GM23338 (cell line): ENCODE data around the gene KIF4A.

Experiments
- CREB1 ChIP-seq: fragments of 250-450 bp; sonication (Bioruptor Pico); IDR thresholded peaks from 2 replicates; pipeline ENCODE4 v1.5.0; 2020; ENCODE audit warnings: low read depth, mild to moderate bottlenecking, moderate library complexity
- CTCF ChIP-seq, 2 experiments: fragments of 200-600 bp in 1 of 2; sonication (generic) in 1 of 2; conservative IDR thresholded peaks; 2 replicates each; pipeline versions ENCODE4 v1.5.1 to v1.6.1; 2016 to 2017; ENCODE audit warnings: antibody characterized with exemption in 2 of 2, low read depth in 2 of 2, mild to moderate bottlenecking in 2 of 2, moderate library complexity in 1 of 2
- EZH2 ChIP-seq: fragments of 200-600 bp; sonication (generic); IDR thresholded peaks from one replicate; pipeline ENCODE4 v1.8.0; 2017; ENCODE audit warnings: antibody characterized with exemption, mild to moderate bottlenecking, low read depth; ENCODE audit not compliant: unreplicated experiment
- EZH2phosphoT487 ChIP-seq: fragments of 200-600 bp; sonication (generic); IDR thresholded peaks from one replicate; pipeline ENCODE4 v1.8.1; 2018; ENCODE audit warnings: antibody characterized with exemption; ENCODE audit not compliant: unreplicated experiment
- JUNB ChIP-seq: IDR thresholded peaks from one replicate; pipeline ENCODE4 v1.6.1; 2016; ENCODE audit warnings: antibody characterized with exemption; ENCODE audit not compliant: unreplicated experiment
- NANOG ChIP-seq: IDR thresholded peaks from 2 replicates; pipeline ENCODE4 v1.6.1; 2016; ENCODE audit warnings: antibody characterized with exemption, borderline replicate concordance
- POLR2AphosphoS5 ChIP-seq: IDR thresholded peaks from 2 replicates; pipeline ENCODE4 v1.6.1; 2016; ENCODE audit warnings: antibody characterized with exemption, low read depth
- REST ChIP-seq: IDR thresholded peaks from one replicate; pipeline ENCODE4 v1.6.1; 2018; ENCODE audit warnings: antibody characterized with exemption; ENCODE audit not compliant: unreplicated experiment
- ZNF114 ChIP-seq: fragments of 250-450 bp; sonication (Bioruptor Pico); IDR thresholded peaks from 2 replicates; pipeline ENCODE4 v1.5.0; 2020; ENCODE audit warnings: mild to moderate bottlenecking, moderate library complexity
- TF ChIP-seq, protein P1 (sequence below): fragments of 250-450 bp; sonication (Bioruptor Pico); IDR thresholded peaks from 2 replicates; pipeline ENCODE4 v1.5.0; 2020; ENCODE audit warnings: mild to moderate bottlenecking, moderate library complexity
- TF ChIP-seq, protein P2 (sequence below): IDR thresholded peaks from 2 replicates; pipeline ENCODE4 v1.6.1; 2016; ENCODE audit warnings: antibody characterized with exemption

DNA sequence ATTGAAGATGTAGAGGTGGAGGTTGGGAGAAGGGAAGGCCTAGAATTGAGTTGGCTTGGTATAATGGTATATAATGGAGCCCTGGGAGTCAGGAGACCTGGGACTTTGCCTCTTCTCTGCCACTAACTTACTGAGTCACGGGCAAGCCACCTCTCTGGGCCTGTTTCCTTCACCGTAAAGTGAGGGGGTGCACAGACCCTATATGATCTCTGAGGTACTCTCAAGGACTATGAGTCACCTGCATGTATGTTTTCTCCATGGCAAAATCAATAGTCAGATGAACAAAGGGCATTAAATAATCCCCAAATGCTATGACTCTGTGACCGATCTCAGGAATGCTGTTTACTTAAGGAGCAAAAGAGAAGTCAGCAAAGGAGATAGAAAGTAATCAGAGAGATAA, 35.0 kb upstream of the KIF4A start:
- TF ChIP-seq EZH2 (no peak), CTCF (conservative IDR thresholded peaks at IDR 0.05; ENCODE audit: low read depth in 2 of 2) (no peak), EZH2phosphoT487 (no peak), JUNB (no peak), POLR2AphosphoS5 (no peak), REST (no peak), CREB1 (no peak), NANOG (no peak), ZNF114 (CRISPR knock-in tag) (no peak)
- TF ChIP-seq, protein P1, sequence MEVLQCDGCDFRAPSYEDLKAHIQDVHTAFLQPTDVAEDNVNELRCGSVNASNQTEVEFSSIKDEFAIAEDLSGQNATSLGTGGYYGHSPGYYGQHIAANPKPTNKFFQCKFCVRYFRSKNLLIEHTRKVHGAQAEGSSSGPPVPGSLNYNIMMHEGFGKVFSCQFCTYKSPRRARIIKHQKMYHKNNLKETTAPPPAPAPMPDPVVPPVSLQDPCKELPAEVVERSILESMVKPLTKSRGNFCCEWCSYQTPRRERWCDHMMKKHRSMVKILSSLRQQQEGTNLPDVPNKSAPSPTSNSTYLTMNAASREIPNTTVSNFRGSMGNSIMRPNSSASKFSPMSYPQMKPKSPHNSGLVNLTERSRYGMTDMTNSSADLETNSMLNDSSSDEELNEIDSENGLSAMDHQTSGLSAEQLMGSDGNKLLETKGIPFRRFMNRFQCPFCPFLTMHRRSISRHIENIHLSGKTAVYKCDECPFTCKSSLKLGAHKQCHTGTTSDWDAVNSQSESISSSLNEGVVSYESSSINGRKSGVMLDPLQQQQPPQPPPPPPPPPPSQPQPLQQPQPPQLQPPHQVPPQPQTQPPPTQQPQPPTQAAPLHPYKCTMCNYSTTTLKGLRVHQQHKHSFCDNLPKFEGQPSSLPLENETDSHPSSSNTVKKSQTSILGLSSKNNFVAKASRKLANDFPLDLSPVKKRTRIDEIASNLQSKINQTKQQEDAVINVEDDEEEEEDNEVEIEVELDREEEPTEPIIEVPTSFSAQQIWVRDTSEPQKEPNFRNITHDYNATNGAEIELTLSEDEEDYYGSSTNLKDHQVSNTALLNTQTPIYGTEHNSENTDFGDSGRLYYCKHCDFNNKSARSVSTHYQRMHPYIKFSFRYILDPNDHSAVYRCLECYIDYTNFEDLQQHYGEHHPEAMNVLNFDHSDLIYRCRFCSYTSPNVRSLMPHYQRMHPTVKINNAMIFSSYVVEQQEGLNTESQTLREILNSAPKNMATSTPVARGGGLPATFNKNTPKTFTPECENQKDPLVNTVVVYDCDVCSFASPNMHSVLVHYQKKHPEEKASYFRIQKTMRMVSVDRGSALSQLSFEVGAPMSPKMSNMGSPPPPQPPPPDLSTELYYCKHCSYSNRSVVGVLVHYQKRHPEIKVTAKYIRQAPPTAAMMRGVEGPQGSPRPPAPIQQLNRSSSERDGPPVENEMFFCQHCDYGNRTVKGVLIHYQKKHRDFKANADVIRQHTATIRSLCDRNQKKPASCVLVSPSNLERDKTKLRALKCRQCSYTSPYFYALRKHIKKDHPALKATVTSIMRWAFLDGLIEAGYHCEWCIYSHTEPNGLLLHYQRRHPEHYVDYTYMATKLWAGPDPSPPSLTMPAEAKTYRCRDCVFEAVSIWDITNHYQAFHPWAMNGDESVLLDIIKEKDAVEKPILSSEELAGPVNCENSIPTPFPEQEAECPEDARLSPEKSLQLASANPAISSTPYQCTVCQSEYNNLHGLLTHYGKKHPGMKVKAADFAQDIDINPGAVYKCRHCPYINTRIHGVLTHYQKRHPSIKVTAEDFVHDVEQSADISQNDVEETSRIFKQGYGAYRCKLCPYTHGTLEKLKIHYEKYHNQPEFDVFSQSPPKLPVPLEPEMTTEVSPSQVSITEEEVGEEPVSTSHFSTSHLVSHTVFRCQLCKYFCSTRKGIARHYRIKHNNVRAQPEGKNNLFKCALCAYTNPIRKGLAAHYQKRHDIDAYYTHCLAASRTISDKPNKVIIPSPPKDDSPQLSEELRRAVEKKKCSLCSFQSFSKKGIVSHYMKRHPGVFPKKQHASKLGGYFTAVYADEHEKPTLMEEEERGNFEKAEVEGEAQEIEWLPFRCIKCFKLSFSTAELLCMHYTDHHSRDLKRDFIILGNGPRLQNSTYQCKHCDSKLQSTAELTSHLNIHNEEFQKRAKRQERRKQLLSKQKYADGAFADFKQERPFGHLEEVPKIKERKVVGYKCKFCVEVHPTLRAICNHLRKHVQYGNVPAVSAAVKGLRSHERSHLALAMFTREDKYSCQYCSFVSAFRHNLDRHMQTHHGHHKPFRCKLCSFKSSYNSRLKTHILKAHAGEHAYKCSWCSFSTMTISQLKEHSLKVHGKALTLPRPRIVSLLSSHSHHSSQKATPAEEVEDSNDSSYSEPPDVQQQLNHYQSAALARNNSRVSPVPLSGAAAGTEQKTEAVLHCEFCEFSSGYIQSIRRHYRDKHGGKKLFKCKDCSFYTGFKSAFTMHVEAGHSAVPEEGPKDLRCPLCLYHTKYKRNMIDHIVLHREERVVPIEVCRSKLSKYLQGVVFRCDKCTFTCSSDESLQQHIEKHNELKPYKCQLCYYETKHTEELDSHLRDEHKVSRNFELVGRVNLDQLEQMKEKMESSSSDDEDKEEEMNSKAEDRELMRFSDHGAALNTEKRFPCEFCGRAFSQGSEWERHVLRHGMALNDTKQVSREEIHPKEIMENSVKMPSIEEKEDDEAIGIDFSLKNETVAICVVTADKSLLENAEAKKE (CRISPR knock-in tag), result no peak
- TF ChIP-seq, protein P2, sequence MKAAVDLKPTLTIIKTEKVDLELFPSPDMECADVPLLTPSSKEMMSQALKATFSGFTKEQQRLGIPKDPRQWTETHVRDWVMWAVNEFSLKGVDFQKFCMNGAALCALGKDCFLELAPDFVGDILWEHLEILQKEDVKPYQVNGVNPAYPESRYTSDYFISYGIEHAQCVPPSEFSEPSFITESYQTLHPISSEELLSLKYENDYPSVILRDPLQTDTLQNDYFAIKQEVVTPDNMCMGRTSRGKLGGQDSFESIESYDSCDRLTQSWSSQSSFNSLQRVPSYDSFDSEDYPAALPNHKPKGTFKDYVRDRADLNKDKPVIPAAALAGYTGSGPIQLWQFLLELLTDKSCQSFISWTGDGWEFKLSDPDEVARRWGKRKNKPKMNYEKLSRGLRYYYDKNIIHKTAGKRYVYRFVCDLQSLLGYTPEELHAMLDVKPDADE, result no peak
